Inflammatory macrophage (primary cell): ENCODE measurements around the gene OPCML.

Experiments
- DNase-seq, 2 donors: peaks; one replicate each; pipeline ENCODE4 v3.0.0-alpha.2; 2020 to 2022

The OPCML gene

GRCh38 chr11:132831272-132831671 lies 701.0 kb downstream of the OPCML start:
- DNase-seq: no peak

DNA sequence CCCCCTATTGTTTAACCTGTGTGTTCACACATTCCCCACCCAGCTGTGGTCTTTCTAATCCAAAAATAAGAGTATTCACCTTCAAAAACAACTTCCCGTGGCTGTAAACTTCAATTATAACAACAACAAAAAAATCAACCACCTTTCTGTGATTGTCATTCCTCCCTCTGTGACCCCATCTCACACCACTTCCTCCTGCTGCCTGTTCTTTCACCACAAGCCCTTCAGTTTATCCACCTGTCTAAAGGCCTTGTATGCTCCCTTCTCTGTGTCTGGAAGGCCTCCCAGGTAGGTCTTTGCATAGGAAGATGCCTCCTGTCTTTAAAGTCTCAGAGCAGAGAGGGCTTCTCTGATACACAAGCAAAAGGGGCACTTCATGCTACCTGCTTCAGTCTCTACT lies 707.7 kb downstream of the OPCML start:
- DNase-seq: no peak

DNA sequence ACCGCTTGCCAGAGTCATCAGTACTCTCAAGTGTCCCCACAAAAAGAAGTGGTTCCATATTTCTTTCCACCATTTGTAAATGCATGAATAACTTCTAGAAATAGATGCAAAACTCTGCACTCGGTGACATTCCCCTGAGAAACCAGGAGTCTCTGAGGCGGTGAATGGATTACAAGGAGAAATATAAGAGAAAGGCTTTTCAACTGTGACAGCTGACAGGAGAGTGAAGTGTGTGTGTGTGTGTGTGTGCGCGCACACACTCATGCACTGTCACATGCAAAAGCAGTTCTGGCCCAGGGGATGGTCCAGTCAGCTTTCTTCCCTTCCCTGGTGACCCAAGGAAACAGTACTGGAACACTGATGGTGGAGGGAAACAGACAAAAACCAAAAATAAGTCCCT lies 710.0 kb downstream of the OPCML start:
- DNase-seq: no peak

DNA sequence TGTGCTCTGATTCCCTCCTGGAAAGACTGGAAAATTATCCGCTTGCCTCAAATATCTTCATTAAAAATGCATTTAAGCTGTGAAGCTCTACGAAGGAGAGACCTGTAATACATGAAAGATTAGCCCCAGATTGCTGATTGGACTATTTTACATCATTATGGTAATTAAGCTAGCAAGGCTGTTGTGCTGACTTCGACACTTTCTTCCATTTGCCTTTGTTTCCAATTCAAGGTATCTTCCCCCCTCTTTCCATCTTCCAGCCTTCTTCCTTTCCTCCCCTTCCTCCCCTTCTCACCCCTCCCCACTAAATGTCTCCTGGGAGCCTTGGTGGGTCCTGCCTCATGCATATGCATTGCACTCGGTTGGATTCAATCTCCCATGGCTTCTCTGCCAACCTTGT lies 710.8 kb downstream of the OPCML start:
- no peak for DNase-seq

- no peak for DNase-seq
Observed at GRCh38 chr11:132821014-132821413, 711.3 kb downstream of the OPCML start.

DNA sequence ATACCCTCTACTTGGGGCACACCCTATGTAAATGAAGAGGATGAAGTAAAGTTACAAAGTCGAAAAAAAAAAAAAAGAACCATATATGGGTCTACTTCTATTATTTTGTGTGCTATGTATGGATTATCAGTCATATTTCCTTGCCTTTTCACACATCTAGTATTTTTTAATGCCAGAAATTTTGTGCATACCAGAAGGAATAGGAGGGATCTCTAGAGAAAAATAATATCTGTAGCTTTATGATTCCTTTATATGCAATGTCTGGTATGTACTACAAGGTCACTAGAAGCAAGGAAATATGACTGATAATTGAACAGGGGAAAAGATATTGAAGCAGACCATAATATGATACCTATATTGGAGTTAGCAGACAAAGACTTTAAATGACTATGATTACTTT lies 713.4 kb downstream of the OPCML start:
- DNase-seq: no peak

DNA sequence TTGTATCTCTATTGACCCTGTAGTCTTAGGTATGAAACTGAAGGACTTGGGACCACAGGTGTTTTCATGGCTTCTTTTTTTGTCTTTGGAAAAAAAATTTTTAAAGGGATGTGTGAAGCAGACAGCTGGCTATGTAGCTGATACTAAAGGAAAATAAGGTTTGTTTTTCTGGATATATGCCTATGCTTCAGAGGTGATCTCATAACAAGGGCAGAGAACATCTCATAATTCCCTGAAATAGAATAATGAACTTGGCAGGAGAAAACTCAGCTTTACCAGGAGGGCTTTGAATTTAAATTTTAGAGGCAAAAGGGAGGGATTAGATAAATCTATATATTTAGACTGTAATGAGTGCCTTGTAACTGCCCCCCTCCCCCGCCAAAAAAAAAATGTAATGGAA lies 714.9 kb downstream of the OPCML start:
- DNase-seq: no peak

DNA sequence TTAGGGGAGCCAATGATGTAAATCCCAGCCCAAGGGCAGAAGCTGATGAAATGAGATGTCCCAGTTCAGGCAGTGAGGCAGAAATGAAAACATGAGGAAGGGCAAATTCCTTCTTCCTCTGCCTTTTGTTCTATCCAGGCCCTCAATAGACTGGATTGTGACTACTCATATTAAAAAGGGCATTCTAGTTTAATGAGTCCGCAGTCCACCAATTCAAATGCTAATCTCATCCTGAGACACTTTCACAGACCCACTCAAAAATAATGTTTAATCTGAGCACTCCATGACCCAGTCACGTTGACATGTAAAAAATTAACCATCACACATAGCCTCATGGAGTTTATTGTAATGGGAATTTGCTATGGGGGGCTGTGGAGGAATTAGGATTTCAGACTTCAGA lies 717.9 kb downstream of the OPCML start:
- DNase-seq: no peak

- DNase-seq: no peak
Observed at GRCh38 chr11:132811649-132812048, 720.7 kb downstream of the OPCML start.

DNA sequence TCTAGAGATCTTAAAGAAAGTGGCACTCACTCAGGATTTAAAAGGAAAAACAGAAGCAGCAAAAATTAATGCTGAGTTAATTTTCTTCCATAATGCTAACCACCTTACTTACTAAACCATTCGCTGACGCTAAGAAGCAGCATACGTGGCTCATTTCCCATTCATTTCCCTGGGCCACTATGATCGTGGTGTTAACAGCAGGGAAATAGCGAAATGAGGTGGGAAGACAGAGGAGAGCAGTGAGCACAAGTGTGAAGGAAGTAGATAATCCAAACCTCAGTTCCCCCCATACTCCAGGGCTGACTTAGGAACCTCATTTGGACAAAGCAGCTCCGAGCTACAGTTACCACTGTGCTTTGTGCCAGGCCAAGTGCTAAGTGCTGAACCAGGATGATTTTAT lies 723.2 kb downstream of the OPCML start:
- DNase-seq: no peak

- DNase-seq: no peak
Observed at GRCh38 chr11:132804258-132804657, 728.0 kb downstream of the OPCML start.

DNA sequence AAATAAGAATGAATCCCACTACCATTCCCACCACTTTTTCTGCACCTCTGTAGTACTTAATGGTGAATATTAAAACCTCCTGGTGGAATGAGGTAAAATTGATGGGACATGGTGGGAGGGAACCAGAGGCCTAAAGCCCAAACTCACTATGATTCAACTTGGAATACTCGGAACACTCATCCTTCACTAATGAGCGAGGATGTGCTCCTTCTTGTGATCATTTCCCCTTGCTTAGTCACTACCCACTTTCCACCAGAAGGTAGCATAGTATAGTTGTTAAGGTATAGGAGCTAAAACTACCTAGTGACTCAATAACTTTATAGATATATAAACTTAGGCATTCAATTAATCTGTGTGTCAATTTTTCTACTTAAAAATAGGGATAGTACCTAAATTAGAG lies 728.9 kb downstream of the OPCML start:
- DNase-seq: no peak

DNA sequence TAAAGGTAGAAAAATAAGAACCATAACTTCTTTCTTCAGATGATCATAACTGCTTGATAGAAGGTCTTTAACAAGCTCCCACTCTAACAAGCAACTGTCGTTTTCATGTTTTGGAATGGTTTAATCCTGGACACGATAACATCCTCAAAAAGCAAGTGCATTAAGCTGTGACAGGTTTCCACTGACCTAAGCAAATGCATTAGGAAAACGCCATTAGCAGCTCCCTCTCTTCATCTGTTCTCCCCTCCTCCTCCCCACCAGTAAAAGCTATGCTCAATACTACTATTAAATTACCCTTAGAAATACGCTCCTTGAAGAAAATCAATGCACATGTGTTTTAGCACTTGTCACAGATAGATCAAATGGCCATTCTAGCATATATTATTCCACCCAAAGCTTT lies 729.4 kb downstream of the OPCML start:
- DNase-seq: no peak

GRCh38 chr11:132793831-132794230 lies 738.5 kb downstream of the OPCML start:
- no peak for DNase-seq

GRCh38 chr11:132792341-132793140 lies 739.8 kb downstream of the OPCML start:
- no peak for DNase-seq

- no peak for DNase-seq
Observed at GRCh38 chr11:132790971-132791370, 741.3 kb downstream of the OPCML start.

DNA sequence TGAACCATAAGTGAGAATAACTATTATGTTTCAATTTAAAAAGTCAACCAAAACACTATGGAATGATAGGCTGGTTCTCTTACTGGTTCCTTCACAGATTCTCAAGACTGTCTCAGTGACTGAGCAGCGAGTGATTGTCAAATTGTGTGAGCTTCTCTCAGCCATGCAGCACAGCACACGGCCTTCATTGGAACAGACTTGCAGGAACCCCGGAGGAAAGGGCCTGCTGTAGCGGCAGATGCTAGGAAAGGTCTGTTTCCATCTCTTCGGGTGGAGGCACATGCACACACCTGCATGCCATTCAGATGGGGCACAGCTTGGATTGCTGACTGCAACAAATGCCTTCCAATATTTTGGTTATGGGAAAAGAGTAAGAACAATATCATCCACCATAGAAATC lies 741.8 kb downstream of the OPCML start:
- no peak for DNase-seq

- DNase-seq: no peak
Observed at GRCh38 chr11:132788816-132789325, 743.4 kb downstream of the OPCML start.

DNA sequence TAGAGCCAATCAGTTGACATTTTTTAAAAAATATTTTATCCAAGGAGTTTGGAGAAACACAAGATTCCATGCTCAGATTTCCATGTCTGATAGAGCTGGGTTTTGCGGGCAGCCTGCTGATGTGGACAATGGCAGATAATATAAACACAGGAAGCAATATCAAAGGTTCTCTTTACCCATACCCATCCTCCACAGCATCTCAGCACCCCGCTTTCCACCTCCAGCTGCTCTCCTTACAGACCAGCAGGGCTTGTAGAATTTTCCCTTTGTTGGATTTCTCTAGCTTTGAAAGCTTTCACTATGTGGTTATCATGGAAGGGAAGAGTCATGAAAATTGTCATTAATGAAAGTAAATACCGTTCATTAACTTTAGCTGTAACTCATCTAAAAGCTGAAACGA lies 746.4 kb downstream of the OPCML start:
- no peak for DNase-seq

DNA sequence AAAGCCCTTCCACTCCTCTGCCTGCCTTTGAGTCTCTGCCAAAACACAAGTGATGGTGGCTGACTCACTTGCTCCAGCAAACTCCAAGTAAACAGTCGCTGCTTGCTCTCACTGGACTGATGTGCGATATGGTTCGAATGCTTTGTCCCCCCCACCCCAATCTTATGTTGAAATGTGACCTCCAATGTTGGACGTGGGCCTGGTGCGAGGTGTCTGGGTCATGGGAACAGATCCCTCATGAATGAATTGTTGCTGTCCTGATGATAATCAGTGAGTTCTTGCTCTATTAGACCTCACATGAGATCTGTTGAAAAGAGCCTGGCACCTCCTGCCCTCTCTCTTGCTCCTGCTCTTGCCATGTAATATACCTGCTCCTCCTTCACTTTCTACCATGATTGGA lies 747.9 kb downstream of the OPCML start:
- no peak for DNase-seq

DNA sequence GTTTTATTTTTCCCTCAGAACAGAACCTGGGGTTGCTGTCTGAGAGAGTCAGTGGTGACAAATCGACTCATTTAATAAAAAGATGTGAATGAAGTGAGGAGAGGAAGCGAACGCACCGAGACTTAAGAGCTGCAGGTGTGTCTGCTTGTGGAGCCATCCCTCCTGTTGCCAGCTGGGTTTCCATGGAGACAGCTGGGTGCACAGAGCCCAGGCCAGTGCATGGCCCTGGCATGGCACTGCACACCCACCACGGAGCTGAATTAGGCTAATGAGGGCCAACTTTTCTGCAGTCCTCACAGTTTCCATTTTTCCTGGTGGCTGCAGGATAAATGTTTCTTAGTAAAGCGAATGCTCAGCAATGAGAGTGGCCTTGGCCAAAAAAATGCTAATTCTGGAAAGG lies 750.2 kb downstream of the OPCML start:
- no peak for DNase-seq

GRCh38 chr11:132780046-132780445 lies 752.3 kb downstream of the OPCML start:
- DNase-seq: no peak

- no peak for DNase-seq
Observed at GRCh38 chr11:132779497-132779896, 752.8 kb downstream of the OPCML start.

DNA sequence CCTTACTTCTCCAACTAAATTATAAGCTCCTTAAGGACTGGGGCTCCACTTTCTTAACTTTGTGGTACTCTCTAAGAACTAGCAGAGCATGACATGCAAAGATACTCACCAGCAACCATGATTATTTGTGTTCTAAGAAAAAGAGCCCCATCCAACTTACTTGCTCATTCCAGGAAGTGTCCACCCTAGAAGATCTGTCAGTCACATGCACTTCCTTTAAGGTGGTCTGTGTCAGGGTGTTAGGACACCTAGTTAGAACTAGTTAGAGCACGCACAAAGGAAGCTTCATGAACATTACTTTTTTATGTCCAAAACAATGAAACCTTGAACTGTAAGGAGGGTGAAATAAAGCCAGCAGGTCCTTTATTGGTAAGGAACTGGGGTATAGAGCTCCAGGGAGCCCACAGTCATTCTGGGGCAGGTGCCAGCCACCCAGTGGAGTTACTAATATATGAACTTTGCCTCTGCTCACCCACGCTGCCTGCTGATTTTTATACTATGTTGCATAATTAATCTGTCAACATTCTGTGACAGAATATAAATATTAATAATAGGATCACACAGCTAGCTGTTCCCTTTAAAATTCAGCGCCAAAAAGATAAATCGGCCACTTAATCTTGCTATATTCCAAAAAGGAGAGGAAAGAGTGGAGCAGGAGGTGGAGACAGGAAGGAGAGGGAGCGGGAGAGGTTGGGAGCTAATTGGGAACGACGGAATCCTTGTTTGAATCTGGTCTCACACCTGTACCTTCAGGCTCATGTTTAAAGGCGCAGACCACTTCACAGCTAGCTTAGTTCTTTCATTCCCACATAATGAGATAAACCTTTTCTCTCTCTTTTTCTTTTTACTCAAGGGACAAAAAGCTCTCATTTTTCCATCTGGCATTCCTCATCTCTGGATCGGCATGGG lies 755.0 kb downstream of the OPCML start:
- no peak for DNase-seq
